Measurements from ENCODE around the gene CLIP1.
"Not testable (repeated sequence)": the region's sequence is repeated elsewhere in the genome, so short reads cannot be mapped to it uniquely, and the experiment has no call there.

CLIP1 gene

GRCh38 chr12:122309564-122310121, 112.8 kb downstream of the CLIP1 start:
- peak; percentile 7 for DNase-seq

GRCh38 chr12:122308811-122309210, 113.7 kb downstream of the CLIP1 start:
- no peak for DNase-seq

GRCh38 chr12:122306407-122306806, 116.1 kb downstream of the CLIP1 start:
- DNase-seq, result peak; percentile 20

- DNase-seq, result no peak
Measured at GRCh38 chr12:122304924-122305323, 117.5 kb downstream of the CLIP1 start.

- DNase-seq, result no peak
Measured at GRCh38 chr12:122303068-122303467, 119.4 kb downstream of the CLIP1 start.

- no peak for DNase-seq
Measured at GRCh38 chr12:122298071-122298748, 124.3 kb downstream of the CLIP1 start.

GRCh38 chr12:122297494-122297893, 125.0 kb downstream of the CLIP1 start:
- no peak for DNase-seq

GRCh38 chr12:122295877-122296276, 126.6 kb downstream of the CLIP1 start:
- no peak for DNase-seq

- no peak for DNase-seq
Measured at GRCh38 chr12:122293081-122293480, 129.4 kb downstream of the CLIP1 start.

- DNase-seq, result no peak
Measured at GRCh38 chr12:122291431-122291830, 131.0 kb downstream of the CLIP1 start.

GRCh38 chr12:122283680-122284079, 138.8 kb downstream of the CLIP1 start:
- DNase-seq, result no peak

GRCh38 chr12:122282061-122282460, 140.4 kb downstream of the CLIP1 start:
- no peak for DNase-seq

GRCh38 chr12:122276242-122276641, 146.2 kb downstream of the CLIP1 start:
- peak; percentile 69 for DNase-seq

- no peak for DNase-seq
Measured at GRCh38 chr12:122275459-122275858, 147.0 kb downstream of the CLIP1 start.

- DNase-seq, result peak; percentile 98
Measured at GRCh38 chr12:122266230-122266901, 156.1 kb downstream of the CLIP1 start, which contains the start of gene VPS33A. Gene VPS33A, minus strand, starts transcription at chr12:122266494. Its CDS starts 86 bp downstream, at chr12:122266408.

GRCh38 chr12:122265886-122266229, 156.6 kb downstream of the CLIP1 start:
- peak; percentile 49 for DNase-seq

GRCh38 chr12:122265476-122265875, 157.0 kb downstream of the CLIP1 start:
- DNase-seq, result peak; percentile 39

- DNase-seq, result not testable (repeated sequence)
Measured at GRCh38 chr12:122260735-122261134, 161.7 kb downstream of the CLIP1 start.

GRCh38 chr12:122258939-122259338, 163.5 kb downstream of the CLIP1 start:
- not testable (repeated sequence) for DNase-seq

GRCh38 chr12:122258462-122258861, 164.0 kb downstream of the CLIP1 start:
- DNase-seq, result not testable (repeated sequence)

GRCh38 chr12:122250536-122250935, 171.9 kb downstream of the CLIP1 start:
- DNase-seq, result no peak

GRCh38 chr12:122250047-122250446, 172.4 kb downstream of the CLIP1 start:
- no peak for DNase-seq

- DNase-seq, result no peak
Measured at GRCh38 chr12:122245553-122245952, 176.9 kb downstream of the CLIP1 start.
